Left lobe of liver (tissue), 2 donors: ENCODE measurements around the gene CTIF. TPM values are rescaled to one million over a fixed set of nuclear protein-coding genes. Genes with fewer than 3 reads are reported as not detected.

Experiments
- ATAC-seq: fragments of 200-7000 bp; cut with Tn5 transposase; one replicate; pipeline ENCODE4 v1.9.1; 2020; ENCODE audit warnings: mild to moderate bottlenecking, moderate library complexity
- DNase-seq: peaks from one replicate; pipeline ENCODE4 v3.0.0-alpha.2; 2020; ENCODE audit warnings: low spot score
- total RNA-seq: library from RNA; stranded (reverse); gene quantifications from one replicate; pipeline ENCODE4 v1.2.1, GENCODE V29; 2021
- donor health status: DM: no; HTN: no; CAD: no; lungs with moderate emphysema.
- donor health status: DM: no; HTN: yes; CAD: no.

The CTIF gene
- total RNA-seq, 1 donor from 2014 or later, result 74.4 TPM

GRCh38 chr18:48597671-48598070 lies 58.8 kb downstream of the CTIF start:
- no peak for DNase-seq
- ATAC-seq, result peak; percentile 9

GRCh38 chr18:48599391-48599790 lies 60.6 kb downstream of the CTIF start:
- no peak for DNase-seq
- ATAC-seq, result no peak

- ATAC-seq, result no peak
- DNase-seq, result no peak
These were observed 61.2 kb downstream of the CTIF start for GRCh38 chr18:48600046-48600445.

GRCh38 chr18:48600456-48601090 lies 61.7 kb downstream of the CTIF start:
- ATAC-seq (no peak), DNase-seq (no peak)

- no peak for DNase-seq
- ATAC-seq, result no peak
These were observed 62.5 kb downstream of the CTIF start for GRCh38 chr18:48601343-48601742.

GRCh38 chr18:48602759-48603390 lies 64.0 kb downstream of the CTIF start:
- ATAC-seq (no peak), DNase-seq (no peak)

GRCh38 chr18:48605408-48605845 lies 66.6 kb downstream of the CTIF start:
- ATAC-seq (peak; percentile 53), DNase-seq (no peak)

GRCh38 chr18:48607056-48607984 lies 68.5 kb downstream of the CTIF start:
- DNase-seq (no peak), ATAC-seq (peak; percentile 18)

GRCh38 chr18:48608581-48608980 lies 69.8 kb downstream of the CTIF start:
- DNase-seq, result no peak
- no peak for ATAC-seq

- DNase-seq, result no peak
- ATAC-seq, result no peak
These were observed 70.3 kb downstream of the CTIF start for GRCh38 chr18:48609114-48609513.

GRCh38 chr18:48609820-48610815 lies 71.3 kb downstream of the CTIF start:
- ATAC-seq (no peak), DNase-seq (no peak)

GRCh38 chr18:48611203-48611602 lies 72.4 kb downstream of the CTIF start:
- DNase-seq (no peak), ATAC-seq (no peak)

GRCh38 chr18:48611785-48612480 lies 73.1 kb downstream of the CTIF start:
- no peak for ATAC-seq
- no peak for DNase-seq

- ATAC-seq (no peak), DNase-seq (no peak)
These were observed 73.7 kb downstream of the CTIF start for GRCh38 chr18:48612511-48612910.

GRCh38 chr18:48612917-48613316 lies 74.1 kb downstream of the CTIF start:
- DNase-seq, result no peak

GRCh38 chr18:48613589-48614404 lies 75.0 kb downstream of the CTIF start:
- ATAC-seq, result peak; percentile 33
- DNase-seq, result no peak

More at GRCh38 chr18:48612917-48613316, 74.1 kb downstream of the CTIF start:
- no peak for ATAC-seq

- ATAC-seq (no peak), DNase-seq (no peak)
These were observed 77.0 kb downstream of the CTIF start for GRCh38 chr18:48615566-48616401.
